Right atrium auricular region (tissue), 2 donors: ENCODE data around the gene IGSF1. TPM values are rescaled to one million over a fixed set of nuclear protein-coding genes. Genes with fewer than 3 reads are reported as not detected.

Experiments
- DNase-seq: peaks from one replicate; pipeline ENCODE4 v3.0.0-alpha.2; 2019; ENCODE audit warnings: low spot score
- H3K27ac ChIP-seq, 2 donors: fragments of 200-600 bp; sonication (generic); 1 replicate in 1 of 2; 2 replicates in 1 of 2; pipeline ENCODE4 v1.5.1; 2016 to 2019
- H3K27me3 ChIP-seq, 2 donors: fragments of 200-600 bp; sonication (generic); one replicate each; pipeline versions ENCODE4 v1.5.1 to v1.6.0; 2017 to 2019
- H3K36me3 ChIP-seq: fragments of 200-600 bp; sonication (generic); one replicate; pipeline ENCODE4 v1.5.1; 2016
- H3K4me1 ChIP-seq, 2 donors: fragments of 200-600 bp; sonication (generic); one replicate each; pipeline versions ENCODE4 v1.5.1 to v1.6.0; 2017 to 2019
- H3K4me3 ChIP-seq, 2 donors: fragments of 200-600 bp; sonication (generic); 1 replicate in 1 of 2; 2 replicates in 1 of 2; pipeline ENCODE4 v1.5.1; 2017 to 2019; ENCODE audit warnings: mild to moderate bottlenecking in 1 of 2, moderate library complexity in 1 of 2
- H3K9me3 ChIP-seq, 2 donors: fragments of 200-600 bp; sonication (generic); one replicate each; pipeline ENCODE4 v1.5.1; 2019
- total RNA-seq, 2 donors: library from RNA; depleted of rRNA; stranded (reverse); fragments of >200 nt; gene quantifications; one replicate each; pipeline ENCODE4 v1.1.0, GENCODE V29; 2016
- TF ChIP-seq, protein P1 (sequence below), 2 donors: fragments of 200-600 bp; sonication (generic); IDR thresholded peaks; one replicate each; pipeline ENCODE4 v1.5.1; 2019; ENCODE audit warnings: antibody characterized with exemption in 2 of 2

The IGSF1 gene
- total RNA-seq, 2 donors from 2014 or later: 3.3 to 9.5 TPM

DNA sequence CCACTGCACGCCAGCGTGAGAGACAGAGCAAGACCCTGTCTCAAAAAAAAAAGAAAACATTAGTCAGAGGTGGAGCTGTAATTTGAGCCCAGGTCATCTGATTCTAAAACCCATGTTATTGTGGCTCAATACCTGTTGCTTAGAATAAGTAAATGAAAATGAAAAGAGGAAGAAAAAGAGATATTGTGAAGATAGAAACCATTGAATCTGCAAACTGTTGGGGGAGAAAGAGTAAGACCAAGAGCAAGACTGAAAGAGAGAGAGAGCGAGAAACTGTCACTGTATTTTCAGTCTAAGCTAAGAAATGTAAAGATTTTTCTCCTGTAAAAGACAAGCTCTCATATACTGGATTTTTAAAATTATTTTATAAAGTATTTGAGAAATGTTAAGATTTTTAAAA is 9.7 kb upstream of the IGSF1 start:
- TF ChIP-seq, protein P1, sequence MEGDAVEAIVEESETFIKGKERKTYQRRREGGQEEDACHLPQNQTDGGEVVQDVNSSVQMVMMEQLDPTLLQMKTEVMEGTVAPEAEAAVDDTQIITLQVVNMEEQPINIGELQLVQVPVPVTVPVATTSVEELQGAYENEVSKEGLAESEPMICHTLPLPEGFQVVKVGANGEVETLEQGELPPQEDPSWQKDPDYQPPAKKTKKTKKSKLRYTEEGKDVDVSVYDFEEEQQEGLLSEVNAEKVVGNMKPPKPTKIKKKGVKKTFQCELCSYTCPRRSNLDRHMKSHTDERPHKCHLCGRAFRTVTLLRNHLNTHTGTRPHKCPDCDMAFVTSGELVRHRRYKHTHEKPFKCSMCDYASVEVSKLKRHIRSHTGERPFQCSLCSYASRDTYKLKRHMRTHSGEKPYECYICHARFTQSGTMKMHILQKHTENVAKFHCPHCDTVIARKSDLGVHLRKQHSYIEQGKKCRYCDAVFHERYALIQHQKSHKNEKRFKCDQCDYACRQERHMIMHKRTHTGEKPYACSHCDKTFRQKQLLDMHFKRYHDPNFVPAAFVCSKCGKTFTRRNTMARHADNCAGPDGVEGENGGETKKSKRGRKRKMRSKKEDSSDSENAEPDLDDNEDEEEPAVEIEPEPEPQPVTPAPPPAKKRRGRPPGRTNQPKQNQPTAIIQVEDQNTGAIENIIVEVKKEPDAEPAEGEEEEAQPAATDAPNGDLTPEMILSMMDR (IDR thresholded peaks at IDR 0.05): no peak
- no peaks in the 10 kb centered on the region for H3K4me1 ChIP-seq
- DNase-seq: no peak
- no peak overlapping the region for H3K4me3 ChIP-seq
- H3K9me3 ChIP-seq: no peaks in the 10 kb centered on the region
- no peak overlapping the region for H3K27ac ChIP-seq
- H3K36me3 ChIP-seq: no peaks in the 10 kb centered on the region
- no peaks in the 10 kb centered on the region for H3K27me3 ChIP-seq

DNA sequence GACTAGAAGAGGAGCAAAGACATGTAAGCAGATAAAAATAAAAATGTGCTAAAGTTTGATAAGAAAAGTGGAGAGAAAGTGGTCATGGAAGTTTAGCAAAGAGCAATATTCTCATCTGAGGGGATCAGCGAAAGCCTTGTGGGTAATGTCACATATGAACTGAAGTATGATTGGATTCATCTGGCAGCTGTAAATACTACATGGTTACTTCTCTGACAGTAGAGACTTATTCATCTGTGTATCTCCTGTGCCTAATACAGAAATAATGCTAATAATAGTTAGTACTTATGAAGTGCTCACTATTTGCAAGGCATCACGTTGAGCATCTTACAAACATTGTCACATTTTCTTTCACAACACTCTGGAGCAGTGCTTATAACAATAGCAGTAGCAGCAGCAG is 8.9 kb upstream of the IGSF1 start:
- no peaks in the 10 kb centered on the region for H3K4me1 ChIP-seq
- H3K4me3 ChIP-seq: no peak overlapping the region
- no peak overlapping the region for H3K27ac ChIP-seq
- DNase-seq: no peak
- H3K36me3 ChIP-seq: no peaks in the 10 kb centered on the region
- TF ChIP-seq, protein P1 (IDR thresholded peaks at IDR 0.05): no peak
- no peaks in the 10 kb centered on the region for H3K27me3 ChIP-seq
- H3K9me3 ChIP-seq: no peaks in the 10 kb centered on the region

DNA sequence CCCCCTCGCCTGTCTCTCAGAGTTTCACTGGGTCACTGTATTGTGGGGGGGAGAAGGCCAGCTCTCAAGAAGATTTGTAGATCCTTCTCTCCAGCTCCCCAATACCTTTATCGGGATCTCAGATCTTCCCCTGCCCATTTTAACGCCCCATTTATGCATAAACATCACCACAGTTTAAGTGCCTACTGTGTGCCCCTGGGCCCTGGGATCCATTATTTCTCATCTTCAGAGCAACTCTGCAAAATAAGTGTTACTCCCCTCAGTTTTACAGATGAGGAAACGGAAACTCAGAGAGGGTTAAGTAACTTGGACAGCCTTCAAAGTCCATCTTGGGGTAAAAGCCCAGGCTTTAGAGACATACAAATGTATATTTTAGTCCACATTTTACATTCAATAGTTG is 421 bp upstream of the IGSF1 start:
- H3K4me1 ChIP-seq: no peaks in the 10 kb centered on the region
- H3K36me3 ChIP-seq: no peaks in the 10 kb centered on the region
- TF ChIP-seq, protein P1 (IDR thresholded peaks at IDR 0.05): no peak
- no peaks in the 10 kb centered on the region for H3K9me3 ChIP-seq
- no peak overlapping the region for H3K27ac ChIP-seq
- peak overlapping the region in 1 of 2 donors; percentile 24 for H3K4me3 ChIP-seq
- H3K27me3 ChIP-seq: no peaks in the 10 kb centered on the region
- DNase-seq: no peak

DNA sequence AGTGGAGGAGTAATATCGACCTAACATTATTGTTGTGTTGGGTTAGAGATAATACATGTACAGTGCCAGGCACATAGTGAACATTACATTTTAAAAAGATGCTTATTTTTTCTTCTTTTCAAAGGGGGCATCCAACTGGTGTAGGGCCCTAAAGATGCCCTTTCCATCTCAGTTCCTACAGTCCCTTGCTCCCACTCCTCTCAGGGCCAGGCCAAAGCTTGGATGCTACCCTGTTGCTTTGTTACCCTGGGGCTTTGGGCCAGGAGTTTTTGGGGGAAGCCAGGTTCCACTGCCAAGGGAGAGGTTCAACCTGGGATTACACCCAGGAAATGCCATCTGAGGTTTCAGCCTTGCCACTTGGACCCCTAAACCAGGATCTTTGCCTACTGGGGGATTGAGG is 918 bp downstream of the IGSF1 start:
- DNase-seq: no peak
- H3K9me3 ChIP-seq: no peaks in the 10 kb centered on the region
- H3K4me3 ChIP-seq: no peak overlapping the region
- H3K27me3 ChIP-seq: no peaks in the 10 kb centered on the region
- H3K36me3 ChIP-seq: no peaks in the 10 kb centered on the region
- TF ChIP-seq, protein P1 (IDR thresholded peaks at IDR 0.05): no peak
- no peaks in the 10 kb centered on the region for H3K4me1 ChIP-seq
- H3K27ac ChIP-seq: no peak overlapping the region

- Histone ChIP-seq H3K4me1 (no peaks in the 10 kb centered on the region), H3K9me3 (no peaks in the 10 kb centered on the region), H3K36me3 (no peaks in the 10 kb centered on the region), H3K4me3 (no peak overlapping the region), H3K27ac (no peak overlapping the region), H3K27me3 (no peaks in the 10 kb centered on the region)
- no peak for DNase-seq
- TF ChIP-seq, protein P1 (IDR thresholded peaks at IDR 0.05): no peak
Measured at GRCh38 chrX:131287560-131288179, 1.4 kb downstream of the IGSF1 start.

DNA sequence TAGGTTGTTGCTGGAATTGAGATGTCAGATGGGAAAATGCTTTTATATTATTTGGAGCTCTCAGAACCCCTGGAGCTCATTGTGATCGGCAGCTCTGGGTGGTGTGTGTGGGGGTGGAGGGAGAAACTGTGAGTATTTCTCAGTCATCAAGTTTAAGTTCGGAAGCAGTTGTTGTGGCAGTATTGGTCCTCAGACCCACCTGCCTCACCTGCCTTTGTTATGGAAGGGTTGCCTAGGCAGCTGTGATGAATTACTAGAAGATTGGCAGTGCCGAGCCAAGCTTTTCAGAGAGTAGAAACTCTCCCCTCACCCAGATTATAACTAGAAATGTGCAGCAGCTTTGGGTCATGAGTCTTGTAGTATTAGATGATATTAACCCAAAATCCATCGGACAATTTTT is 9.5 kb downstream of the IGSF1 start:
- Histone ChIP-seq H3K4me3 (no peak overlapping the region), H3K9me3 (no peaks in the 10 kb centered on the region), H3K4me1 (no peaks in the 10 kb centered on the region), H3K27ac (no peak overlapping the region), H3K27me3 (no peaks in the 10 kb centered on the region), H3K36me3 (no peaks in the 10 kb centered on the region)
- DNase-seq: no peak
- TF ChIP-seq, protein P1 (IDR thresholded peaks at IDR 0.05): no peak
